Smooth muscle cell (in vitro differentiated cells): Measurements from ENCODE around the gene PACS2. TPM values are rescaled to one million over a fixed set of nuclear protein-coding genes. Genes with fewer than 3 reads are reported as not detected.
"Not testable (repeated sequence)": the region's sequence is repeated elsewhere in the genome, so short reads cannot be mapped to it uniquely, and the experiment has no call there.

Experiments used
- DNase-seq: peaks from one replicate; lab custom pipeline; 2025; ENCODE audit not compliant: unreplicated experiment; lab: John Stamatoyannopoulos, UW
- H2AFZ ChIP-seq: fragments of 200-600 bp; sonication (generic); 2 replicates; pipeline ENCODE4 v1.6.0; 2016; ENCODE audit warnings: antibody characterized with exemption, low read depth, mild to moderate bottlenecking
- H3F3A ChIP-seq: fragments of 200-600 bp; sonication (generic); 2 replicates; pipeline ENCODE4 v1.6.0; 2017; ENCODE audit warnings: antibody characterized with exemption, low read depth
- H3K27ac ChIP-seq: fragments of 200-600 bp; sonication (generic); 2 replicates; pipeline ENCODE4 v1.5.1; 2016; ENCODE audit warnings: low read depth, mild to moderate bottlenecking
- H3K27me3 ChIP-seq: fragments of 200-600 bp; sonication (generic); 2 replicates; pipeline ENCODE4 v1.6.1; 2016; ENCODE audit warnings: low read depth, mild to moderate bottlenecking
- H3K36me3 ChIP-seq: fragments of 200-600 bp; sonication (generic); 2 replicates; pipeline ENCODE4 v1.5.1; 2016; ENCODE audit warnings: low read depth
- H3K4me1 ChIP-seq: fragments of 200-600 bp; sonication (generic); 2 replicates; pipeline ENCODE4 v1.5.1; 2016; ENCODE audit warnings: low read depth
- H3K4me2 ChIP-seq: fragments of 200-600 bp; sonication (generic); 2 replicates; pipeline ENCODE4 v1.6.0; 2016; ENCODE audit warnings: mild to moderate bottlenecking
- H3K4me3 ChIP-seq: fragments of 200-600 bp; sonication (generic); 2 replicates; pipeline ENCODE4 v1.5.1; 2016; ENCODE audit warnings: mild to moderate bottlenecking
- H3K79me2 ChIP-seq: fragments of 200-600 bp; sonication (generic); 2 replicates; pipeline ENCODE4 v1.6.0; 2016; ENCODE audit warnings: low read depth, mild to moderate bottlenecking
- H3K9ac ChIP-seq: fragments of 200-600 bp; sonication (generic); 2 replicates; pipeline ENCODE4 v1.6.0; 2016; ENCODE audit warnings: low read depth
- H3K9me3 ChIP-seq: fragments of 200-600 bp; sonication (generic); replicated peaks from 2 replicates; pipeline ENCODE4 v1.5.1; 2016; ENCODE audit warnings: low read depth
- H4K20me1 ChIP-seq: fragments of 200-600 bp; sonication (generic); 2 replicates; pipeline ENCODE4 v1.6.0; 2016; ENCODE audit warnings: low read depth
- CTCF ChIP-seq: fragments of 200-600 bp; sonication (generic); IDR thresholded peaks from 2 replicates; pipeline ENCODE4 v1.5.1; 2017; ENCODE audit warnings: borderline replicate concordance, mild to moderate bottlenecking, antibody characterized with exemption; ENCODE audit not compliant: insufficient read depth, poor library complexity, severe bottlenecking
- WGBS: methylation state at CpG from one replicate; pipeline ENCODE4 v1.1.7; 2016; ENCODE audit warnings: low lambda C conversion rate; 5-methylcytosine and 5-hydroxymethylcytosine counted together
- polyA plus RNA-seq: library from polyadenylated mRNA; unstranded; fragments of >200 nt; fragmentation: Nextera tagmentation; extraction: Ambion mirVana; gene quantifications from 2 replicates; pipeline ENCODE4 v1.2.1, GENCODE V29; 2016
- total RNA-seq: library from RNA; depleted of rRNA; stranded (reverse); fragments of >200 nt; gene quantifications from 2 replicates; pipeline ENCODE4 v1.2.3, GENCODE V29; 2014

Gene PACS2
- total and polyA plus RNA-seq, 2 experiments from 2014 or later: 36.9 to 49.1 TPM

- H3K4me2 ChIP-seq: peak overlapping the region; percentile 97
- WGBS: 3% methylated on average over 29 of the region's 65 CpGs
- H4K20me1 ChIP-seq: peaks cover 38% of the 10 kb centered on the region
- peaks cover 37% of the 10 kb centered on the region for H3K79me2 ChIP-seq
- DNase-seq: peak; percentile 98
- H3K4me1 ChIP-seq: no peaks in the 10 kb centered on the region
- peak overlapping the region; percentile 84 for H3K9ac ChIP-seq
- H2AFZ ChIP-seq: peak overlapping the region; percentile 99
- H3K27me3 ChIP-seq: no peaks in the 10 kb centered on the region
- H3F3A ChIP-seq: peaks cover 10% of the 10 kb centered on the region
- H3K4me3 ChIP-seq: peak overlapping the region; percentile 91
- no peaks in the 10 kb centered on the region for H3K36me3 ChIP-seq
- H3K27ac ChIP-seq: peak overlapping the region; percentile 89
- no peaks in the 10 kb centered on the region for H3K9me3 ChIP-seq
- no peak for TF ChIP-seq CTCF
Observed at GRCh38 chr14:105301103-105301914, 13.2 kb upstream of the PACS2 start.

- Histone ChIP-seq H3K4me2 (peak overlapping the region; percentile 97), H3F3A (peaks cover 10% of the 10 kb centered on the region), H3K79me2 (peaks cover 31% of the 10 kb centered on the region), H4K20me1 (peaks cover 32% of the 10 kb centered on the region), H3K4me3 (peak overlapping the region; percentile 91)
- not testable (repeated sequence) for H3K27ac ChIP-seq, H3K36me3 ChIP-seq, H3K4me1 ChIP-seq, H3K27me3 ChIP-seq, H2AFZ ChIP-seq, DNase-seq, H3K9ac ChIP-seq, H3K9me3 ChIP-seq
- WGBS: 53% methylated on average over 11 of the region's 11 CpGs
Observed at GRCh38 chr14:105301915-105302249, 12.7 kb upstream of the PACS2 start.

- no peak overlapping the region for H3K4me3 ChIP-seq
- H3F3A ChIP-seq: peaks cover 10% of the 10 kb centered on the region
- no peak overlapping the region for H3K27ac ChIP-seq
- no peak overlapping the region for H2AFZ ChIP-seq
- no peaks in the 10 kb centered on the region for H3K36me3 ChIP-seq
- 82% methylated on average over 6 of the region's 6 CpGs for WGBS
- H3K9me3 ChIP-seq: no peaks in the 10 kb centered on the region
- DNase-seq: no peak
- H4K20me1 ChIP-seq: peaks cover 11% of the 10 kb centered on the region
- peaks cover 11% of the 10 kb centered on the region for H3K79me2 ChIP-seq
- TF ChIP-seq CTCF: no peak
- no peaks in the 10 kb centered on the region for H3K4me1 ChIP-seq
- no peaks in the 10 kb centered on the region for H3K27me3 ChIP-seq
- H3K9ac ChIP-seq: no peak overlapping the region
- H3K4me2 ChIP-seq: no peak overlapping the region
Observed at GRCh38 chr14:105303949-105304348, 10.6 kb upstream of the PACS2 start.

GRCh38 chr14:105304565-105304964 is 10.0 kb upstream of the PACS2 start:
- no peak overlapping the region for H3K4me2 ChIP-seq
- H3K36me3 ChIP-seq: no peaks in the 10 kb centered on the region
- peaks cover 5% of the 10 kb centered on the region for H3K79me2 ChIP-seq
- H4K20me1 ChIP-seq: peaks cover 5% of the 10 kb centered on the region
- no peak for DNase-seq
- no peak overlapping the region for H2AFZ ChIP-seq
- no peaks in the 10 kb centered on the region for H3K4me1 ChIP-seq
- no peak overlapping the region for H3K27ac ChIP-seq
- WGBS: 87% methylated on average over 9 of the region's 9 CpGs
- TF ChIP-seq CTCF: no peak
- H3F3A ChIP-seq: peaks cover 8% of the 10 kb centered on the region
- no peak overlapping the region for H3K4me3 ChIP-seq
- H3K9me3 ChIP-seq: no peaks in the 10 kb centered on the region
- H3K9ac ChIP-seq: no peak overlapping the region
- H3K27me3 ChIP-seq: no peaks in the 10 kb centered on the region
